H1 (cell line): ENCODE results near the gene LCMT1. TPM values are rescaled to one million over a fixed set of nuclear protein-coding genes. Genes with fewer than 3 reads are reported as not detected.

Source experiments
- CTCF ChIA-PET: fragments of 300-600 bp; sonication (Branson Sonifier 250); formaldehyde crosslinking; loops from one replicate; lab custom pipeline; 2021; ENCODE audit not compliant: partially characterized antibody; lab: Charles Lee
- POLR2A ChIA-PET: fragments of 300-600 bp; sonication (Branson Sonifier 250); formaldehyde crosslinking; loops from one replicate; lab custom pipeline; 2021; ENCODE audit warnings: inconsistent platforms; ENCODE audit not compliant: partially characterized antibody; lab: Charles Lee
- DNase-seq, 2 experiments: peaks; one replicate each; pipeline versions ENCODE4 v3.0.0 to v3.0.0-alpha.2; 2010 to 2022; ENCODE audit warnings: low spot score in 2 of 2, low read depth in 1 of 2, mixed read lengths in 1 of 2
- FAIRE-seq: peaks from 2 replicates; lab custom pipeline; 2011; peaks lifted over from hg19 to GRCh38; lab: Jason Lieb, UNC
- H2AFZ ChIP-seq: 2 replicates; pipeline ENCODE4 v1.8.1; 2012; ENCODE audit warnings: low read length, inconsistent platforms
- H2AK5ac ChIP-seq: 2 replicates; pipeline ENCODE4 v1.6.1; 2013; ENCODE audit warnings: low read depth, low read length
- H2BK120ac ChIP-seq: replicated peaks from 2 replicates; pipeline ENCODE3; 2013; ENCODE audit warnings: low read depth, low read length, inconsistent platforms
- H2BK12ac ChIP-seq: 2 replicates; pipeline ENCODE4 v1.6.1; 2013; ENCODE audit warnings: low read depth, low read length
- H2BK15ac ChIP-seq: 2 replicates; pipeline ENCODE4 v1.6.1; 2013; ENCODE audit warnings: low read length
- H2BK20ac ChIP-seq: 2 replicates; pipeline ENCODE4 v1.6.1; 2013; ENCODE audit warnings: low read length
- H2BK5ac ChIP-seq: 2 replicates; pipeline ENCODE4 v1.6.1; 2013; ENCODE audit warnings: low read depth, low read length
- H3K14ac ChIP-seq: 2 replicates; pipeline ENCODE4 v1.6.1; 2013; ENCODE audit warnings: inconsistent platforms; ENCODE audit not compliant: insufficient read length
- H3K18ac ChIP-seq: 2 replicates; pipeline ENCODE4 v1.6.1; 2013; ENCODE audit warnings: low read length; ENCODE audit errors: extremely low read depth
- H3K23ac ChIP-seq: 2 replicates; pipeline ENCODE4 v1.6.1; 2013; ENCODE audit warnings: inconsistent platforms; ENCODE audit not compliant: insufficient read length
- H3K23me2 ChIP-seq: 2 replicates; pipeline ENCODE4 v1.6.1; 2013; ENCODE audit warnings: low read depth, low read length
- H3K27ac ChIP-seq: 2 replicates; pipeline ENCODE4 v1.6.1; 2011; ENCODE audit warnings: low read depth, low read length, inconsistent platforms
- H3K27me3 ChIP-seq, 4 experiments: replicated peaks in 1 of 4; 1 replicate in 1 of 4; 2 replicates in 3 of 4; pipeline versions ENCODE4 v1.6.1 to v1.8.1; 2011 to 2013; ENCODE audit warnings: low read length in 3 of 4, mild to moderate bottlenecking in 3 of 4, inconsistent platforms in 2 of 4, mixed read lengths in 2 of 4, moderate library complexity in 1 of 4; ENCODE audit not compliant: control insufficient read depth in 3 of 4, insufficient read depth in 3 of 4; ENCODE audit errors: extremely low read depth in 1 of 4
- H3K36me3 ChIP-seq, 4 experiments: 2 replicates each; pipeline versions ENCODE4 v1.6.1 to v1.8.1; 2011 to 2013; ENCODE audit warnings: mild to moderate bottlenecking in 4 of 4, low read length in 3 of 4, moderate library complexity in 2 of 4, control low read depth in 1 of 4, inconsistent platforms in 1 of 4; ENCODE audit not compliant: insufficient read depth in 4 of 4, control insufficient read depth in 2 of 4
- H3K4ac ChIP-seq: replicated peaks from 2 replicates; pipeline ENCODE3; 2013; ENCODE audit warnings: low read length, low read depth, mixed read lengths, inconsistent platforms; ENCODE audit not compliant: insufficient read length
- H3K4me1 ChIP-seq, 4 experiments: replicated peaks in 1 of 4; 1 replicate in 1 of 4; 2 replicates in 3 of 4; pipeline versions ENCODE4 v1.6.1 to v1.8.1; 2011 to 2013; ENCODE audit warnings: low read length in 3 of 4, inconsistent platforms in 2 of 4, mixed read lengths in 1 of 4; ENCODE audit not compliant: insufficient read depth in 4 of 4, control insufficient read depth in 3 of 4
- H3K4me2 ChIP-seq, 2 experiments: 2 replicates each; pipeline versions ENCODE4 v1.6.1 to v1.8.1; 2011 to 2013; ENCODE audit warnings: low read depth in 2 of 2, low read length in 2 of 2, control low read depth in 1 of 2, inconsistent platforms in 1 of 2, mild to moderate bottlenecking in 1 of 2; ENCODE audit not compliant: insufficient read depth in 1 of 2
- H3K4me3 ChIP-seq, 4 experiments: fragments of 200-600, 300-600 bp in 1 of 4; sonication (generic), shearing (Covaris generic), sonication (Bioruptor Twin) in 1 of 4; 2 replicates each; pipeline versions ENCODE4 v1.5.1 to v1.8.1; 2011 to 2016; ENCODE audit warnings: low read length in 4 of 4, low read depth in 3 of 4, control low read depth in 2 of 4, inconsistent platforms in 2 of 4, mild to moderate bottlenecking in 2 of 4, mixed read lengths in 1 of 4, moderate library complexity in 1 of 4; ENCODE audit not compliant: insufficient read depth in 2 of 4; ENCODE audit errors: extremely low read depth in 1 of 4
- H3K56ac ChIP-seq: replicated peaks from 2 replicates; pipeline ENCODE3; 2013; ENCODE audit warnings: low read depth, mild to moderate bottlenecking, mixed read lengths, low read length, inconsistent platforms; ENCODE audit not compliant: insufficient read length
- H3K79me1 ChIP-seq: 2 replicates; pipeline ENCODE4 v1.6.1; 2013; ENCODE audit warnings: low read depth, low read length, control low read depth
- H3K79me2 ChIP-seq, 2 experiments: 2 replicates each; pipeline versions ENCODE4 v1.6.1 to v1.8.1; 2012 to 2013; ENCODE audit warnings: low read length in 2 of 2, mild to moderate bottlenecking in 2 of 2, inconsistent platforms in 1 of 2; ENCODE audit not compliant: insufficient read depth in 2 of 2, control insufficient read depth in 1 of 2
- H3K9ac ChIP-seq, 4 experiments: replicated peaks in 1 of 4; 1 replicate in 1 of 4; 2 replicates in 3 of 4; pipeline versions ENCODE4 v1.6.1 to v1.8.1; 2011 to 2013; ENCODE audit warnings: low read depth in 3 of 4, low read length in 3 of 4, control low read depth in 2 of 4, mild to moderate bottlenecking in 2 of 4, moderate library complexity in 2 of 4, inconsistent platforms in 1 of 4; ENCODE audit errors: extremely low read depth in 1 of 4
- H3K9me3 ChIP-seq, 2 experiments: 2 replicates each; pipeline versions ENCODE4 v1.6.1 to v1.8.1; 2012 to 2013; ENCODE audit warnings: mild to moderate bottlenecking in 2 of 2, moderate library complexity in 2 of 2, control low read depth in 1 of 2, inconsistent platforms in 1 of 2, low read depth in 1 of 2, low read length in 1 of 2, mixed read lengths in 1 of 2; ENCODE audit not compliant: insufficient read depth in 2 of 2
- H4K20me1 ChIP-seq, 2 experiments: replicated peaks in 1 of 2; 2 replicates each; pipeline versions ENCODE3 to v1.8.1; 2011 to 2013; ENCODE audit warnings: inconsistent platforms in 2 of 2, low read length in 2 of 2, mild to moderate bottlenecking in 1 of 2; ENCODE audit not compliant: insufficient read depth in 2 of 2, control insufficient read depth in 1 of 2
- H4K5ac ChIP-seq: 2 replicates; pipeline ENCODE4 v1.6.1; 2013; ENCODE audit warnings: low read length, low read depth, mixed read lengths, inconsistent platforms; ENCODE audit not compliant: insufficient read length
- H4K8ac ChIP-seq: 2 replicates; pipeline ENCODE4 v1.8.0; 2013; ENCODE audit warnings: mild to moderate bottlenecking, moderate library complexity, low read length, inconsistent platforms; ENCODE audit not compliant: insufficient read depth; ENCODE audit errors: extremely low read depth
- H4K91ac ChIP-seq: replicated peaks from 2 replicates; pipeline ENCODE3; 2013; ENCODE audit warnings: low read length, mixed read lengths, inconsistent platforms; ENCODE audit not compliant: insufficient read length
- BCL11A ChIP-seq, 2 experiments: IDR thresholded peaks; one replicate each; pipeline ENCODE4 v1.6.1; 2011; ENCODE audit warnings: low read depth in 2 of 2, low read length in 2 of 2, mild to moderate bottlenecking in 2 of 2
- BRCA1 ChIP-seq: IDR thresholded peaks from 2 replicates; pipeline ENCODE4 v1.6.1; 2012; ENCODE audit warnings: low read depth, low read length, improper control_type of control experiment
- CBX5 ChIP-seq: fragments of 300-800, 300-1000 bp; sonication (generic); IDR thresholded peaks from 2 replicates; pipeline ENCODE4 v1.7.1; 2016; ENCODE audit warnings: antibody characterized with exemption, low read length, low read depth
- CBX8 ChIP-seq: fragments of 300-800, 300-1000 bp; sonication (generic); IDR thresholded peaks from 2 replicates; pipeline ENCODE4 v1.7.1; 2016; ENCODE audit warnings: low read depth, low read length, borderline replicate concordance
- CHD1 ChIP-seq: IDR thresholded peaks from 2 replicates; pipeline ENCODE4 v1.6.1; 2012; ENCODE audit warnings: low read depth, low read length, improper control_type of control experiment
- CREB1 ChIP-seq: IDR thresholded peaks from 2 replicates; pipeline ENCODE4 v1.6.1; 2012; ENCODE audit warnings: inconsistent platforms
- JUN ChIP-seq: IDR thresholded peaks from 2 replicates; pipeline ENCODE4 v1.6.1; 2011; ENCODE audit warnings: low read depth, mild to moderate bottlenecking, improper control_type of control experiment, low read length
- KDM5A ChIP-seq: fragments of 200-600 bp; IDR thresholded peaks from 2 replicates; pipeline ENCODE4 v1.7.1; 2012; ENCODE audit warnings: mild to moderate bottlenecking, low read length, inconsistent platforms, mixed read lengths
- POLR2A ChIP-seq, 2 experiments: IDR thresholded peaks; 1 replicate in 1 of 2; 2 replicates in 1 of 2; pipeline ENCODE4 v1.6.1; 2011; ENCODE audit warnings: low read depth in 2 of 2, low read length in 2 of 2, mild to moderate bottlenecking in 2 of 2; ENCODE audit errors: control extremely low read depth in 1 of 2
- RBBP5 ChIP-seq: IDR thresholded peaks from 2 replicates; pipeline ENCODE4 v1.7.1; 2012; ENCODE audit warnings: low read depth, mild to moderate bottlenecking, inconsistent platforms, low read length, moderate library complexity, borderline replicate concordance
- RFX5 ChIP-seq: IDR thresholded peaks from 2 replicates; pipeline ENCODE4 v1.6.1; 2011; ENCODE audit warnings: low read depth, low read length, improper control_type of control experiment, borderline replicate concordance
- RNF2 ChIP-seq: fragments of 200-900, 300-1000 bp; sonication (generic); IDR thresholded peaks from 2 replicates; pipeline ENCODE4 v1.7.1; 2016; ENCODE audit warnings: borderline replicate concordance, low read depth, mild to moderate bottlenecking, antibody characterized with exemption, low read length; ENCODE audit not compliant: poor library complexity, severe bottlenecking; ENCODE audit errors: missing control alignments
- SRF ChIP-seq: IDR thresholded peaks from 2 replicates; pipeline ENCODE4 v1.6.1; 2011; ENCODE audit warnings: mild to moderate bottlenecking, low read depth, low read length, moderate library complexity
- ZNF274 ChIP-seq: IDR thresholded peaks from 2 replicates; pipeline ENCODE4 v1.7.0; 2012; ENCODE audit warnings: low read length, borderline replicate concordance; ENCODE audit errors: extremely low read depth
- WGBS, 2 experiments: shearing (Covaris generic) in 1 of 2; methylation state at CpG; one replicate each; pipeline versions ENCODE4 v1.1.6 to v1.1.7; 2013 to 2015; ENCODE audit warnings: low lambda C conversion rate in 2 of 2, mixed read lengths in 2 of 2, inconsistent platforms in 1 of 2, low coverage in 1 of 2, missing lambda C conversion rate in 1 of 2; ENCODE audit not compliant: insufficient replicate concordance in 2 of 2, insufficient coverage in 1 of 2, insufficient read length in 1 of 2; ENCODE audit errors: extremely low coverage in 1 of 2, missing lambda C conversion rate in 1 of 2; 5-methylcytosine and 5-hydroxymethylcytosine counted together
- polyA plus RNA-seq, 7 experiments: library from polyadenylated mRNA; depleted of rRNA in 3 of 7; stranded (reverse) in 5 of 7; unstranded in 2 of 7; fragments of >200 nt in 5 of 7; fragments of 200-250 nt in 2 of 7; gene quantifications; 1 replicate in 5 of 7; 2 replicates in 1 of 7; 4 replicates in 1 of 7; pipeline versions ENCODE4 v1.2.1 to v1.2.3, GENCODE V29; 2011 to 2013; ENCODE audit warnings: missing spikeins in 2 of 7, mixed read lengths in 2 of 7
- total RNA-seq: library from RNA; stranded (reverse); fragmentation: NEBNext Ultra II Directional; extraction: Animal tissue kit (Norgen Biotek cat#: 25700); gene quantifications from 2 replicates; pipeline ENCODE4 v1.2.1, GENCODE V29; 2021

LCMT1 gene
- total and polyA plus RNA-seq, 2 of the 8 experiments (the other 6 are each of a cell fraction or from before 2014, with no cell fraction given) = 61.0 to 80.8 TPM

DNA sequence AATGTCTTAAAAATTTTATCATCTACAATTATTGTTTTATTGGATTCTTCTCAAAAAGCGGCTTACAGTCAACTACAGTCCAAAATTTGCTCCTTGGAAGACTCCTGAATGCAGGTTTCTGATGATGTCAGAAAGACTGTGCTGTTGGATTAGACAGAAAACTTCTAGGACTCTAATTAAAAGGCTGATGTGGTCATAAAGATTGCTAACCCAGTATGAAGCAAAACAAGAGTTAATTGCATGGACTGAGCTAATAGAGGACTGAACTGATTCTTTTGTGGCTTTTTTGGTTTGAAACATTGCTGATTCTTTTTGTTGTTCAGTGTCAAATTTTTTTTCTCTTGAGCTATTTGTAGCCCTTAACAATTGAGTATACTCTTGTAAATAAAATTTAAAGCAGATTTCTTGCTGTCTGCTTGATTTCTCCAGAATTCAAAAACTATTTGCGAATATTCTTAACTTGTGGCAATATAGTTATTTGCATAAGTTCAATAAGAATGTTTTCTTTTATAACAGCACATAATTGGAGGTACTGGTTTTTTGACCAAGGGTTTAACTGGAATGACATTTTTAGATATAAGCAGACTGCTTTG, 33.1 kb upstream of the LCMT1 start:
- Histone ChIP-seq H3K56ac (no peak overlapping the region), H3K4me2 (no peak overlapping the region), H3K79me2 (no peaks in the 10 kb centered on the region), H3K23ac (no peak overlapping the region), H3K18ac (no peak overlapping the region), H3K4ac (no peak overlapping the region), H4K5ac (no peak overlapping the region), H3K36me3 (no peaks in the 10 kb centered on the region), H4K20me1 (no peaks in the 10 kb centered on the region), H2BK120ac (no peak overlapping the region), H4K91ac (no peak overlapping the region), H2AFZ (no peak overlapping the region), H2BK15ac (no peak overlapping the region), H3K4me3 (no peak overlapping the region), H3K14ac (no peak overlapping the region), H4K8ac (no peak overlapping the region), H3K9ac (no peak overlapping the region), H2BK20ac (no peak overlapping the region), H3K79me1 (no peaks in the 10 kb centered on the region), H2AK5ac (no peak overlapping the region), H3K9me3 (peaks cover 4 to 5% of the 10 kb centered on the region in 2 experiments; a peak in 1 of 4 replicates), H2BK5ac (no peak overlapping the region), H3K4me1 (no peaks in the 10 kb centered on the region), H3K23me2 (no peaks in the 10 kb centered on the region), H2BK12ac (no peak overlapping the region), H3K27me3 (peaks cover 0 to 1% (median 0%) of the 10 kb centered on the region in 4 experiments; a peak in 1 of 7 replicates), H3K27ac (no peak overlapping the region)
- DNase-seq = no peak
- FAIRE-seq = no peak
- ChIA-PET POLR2A (no interaction called here), CTCF (interaction anchor here (1.3 to 2.1 kb wide), 2 partner anchors 11 to 12 kb away, joined by 4 read pairs; no protein-coding TSS in a partner anchor)
- WGBS, 2 experiments = 79% methylated on average over 2 of the region's 2 CpGs; no CpG with 5 or more reads in 1 of the 2 experiments
- TF ChIP-seq BRCA1 = no peak
- no peak for TF ChIP-seq RFX5
- TF ChIP-seq BCL11A (IDR thresholded peaks at IDR 0.05; ENCODE audit: low read depth in 2 of 2, low read length in 2 of 2) = no peak
- TF ChIP-seq JUN = no peak
- no peak for TF ChIP-seq RNF2
- no peak for TF ChIP-seq CHD1
- TF ChIP-seq CBX5 = no peak
- TF ChIP-seq SRF = no peak
- no peak for TF ChIP-seq CBX8
- TF ChIP-seq ZNF274 = no peak
- TF ChIP-seq CREB1 = no peak
- no peak for TF ChIP-seq KDM5A
- TF ChIP-seq RBBP5 = no peak
- TF ChIP-seq POLR2A (IDR thresholded peaks at IDR 0.05; ENCODE audit: control extremely low read depth in 1 of 2, low read depth in 2 of 2, low read length in 2 of 2) = no peak
